GM18508 (cell line): ENCODE data around the gene ABCC8.
"Not testable (repeated sequence)": the region's sequence is repeated elsewhere in the genome, so short reads cannot be mapped to it uniquely, and the experiment has no call there.

ENCODE experiments used
- ATAC-seq: cut with Tn5 transposase; IDR thresholded peaks from one replicate; pipeline ENCODE4 v1.9.1; 2021; ENCODE audit warnings: moderate number of reproducible peaks; ENCODE audit not compliant: insufficient read depth, unreplicated experiment

Gene ABCC8

DNA sequence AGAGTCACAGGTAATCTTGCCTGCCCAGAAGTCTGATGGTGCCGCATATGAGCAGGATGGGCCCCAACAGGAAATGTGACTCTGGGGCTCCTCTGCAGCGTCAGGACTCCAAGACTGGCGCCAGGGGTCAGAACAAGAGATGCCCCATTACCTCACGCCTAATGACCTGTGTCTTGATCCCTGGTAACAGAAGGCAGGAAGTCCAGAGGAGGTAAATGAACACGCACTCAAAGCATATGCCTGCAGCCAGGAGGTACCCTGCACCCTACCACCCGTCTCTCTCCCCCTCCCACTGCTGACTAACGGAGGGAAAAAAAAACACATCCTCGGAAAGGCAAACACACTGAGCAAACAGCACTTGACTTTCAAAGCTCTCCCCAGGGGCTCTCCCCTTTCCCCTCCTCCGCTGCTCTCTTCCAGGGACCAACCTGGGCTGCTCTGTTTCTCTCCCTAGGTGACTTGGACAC lies 37.3 kb downstream of the ABCC8 start:
- ATAC-seq: no peak

GRCh38 chr11:17437366-17437765 lies 39.3 kb downstream of the ABCC8 start:
- ATAC-seq: no peak

- no peak for ATAC-seq
These were observed 42.5 kb downstream of the ABCC8 start for GRCh38 chr11:17434108-17434507.

GRCh38 chr11:17432002-17432401 lies 44.6 kb downstream of the ABCC8 start:
- no peak for ATAC-seq

GRCh38 chr11:17431139-17431538 lies 45.5 kb downstream of the ABCC8 start:
- ATAC-seq: no peak

GRCh38 chr11:17430616-17431015 lies 46.0 kb downstream of the ABCC8 start:
- ATAC-seq: no peak

- no peak for ATAC-seq
These were observed 47.7 kb downstream of the ABCC8 start for GRCh38 chr11:17428925-17429324.

GRCh38 chr11:17428261-17428660 lies 48.4 kb downstream of the ABCC8 start:
- no peak for ATAC-seq

GRCh38 chr11:17426233-17426632 lies 50.4 kb downstream of the ABCC8 start:
- ATAC-seq: not testable (repeated sequence)

DNA sequence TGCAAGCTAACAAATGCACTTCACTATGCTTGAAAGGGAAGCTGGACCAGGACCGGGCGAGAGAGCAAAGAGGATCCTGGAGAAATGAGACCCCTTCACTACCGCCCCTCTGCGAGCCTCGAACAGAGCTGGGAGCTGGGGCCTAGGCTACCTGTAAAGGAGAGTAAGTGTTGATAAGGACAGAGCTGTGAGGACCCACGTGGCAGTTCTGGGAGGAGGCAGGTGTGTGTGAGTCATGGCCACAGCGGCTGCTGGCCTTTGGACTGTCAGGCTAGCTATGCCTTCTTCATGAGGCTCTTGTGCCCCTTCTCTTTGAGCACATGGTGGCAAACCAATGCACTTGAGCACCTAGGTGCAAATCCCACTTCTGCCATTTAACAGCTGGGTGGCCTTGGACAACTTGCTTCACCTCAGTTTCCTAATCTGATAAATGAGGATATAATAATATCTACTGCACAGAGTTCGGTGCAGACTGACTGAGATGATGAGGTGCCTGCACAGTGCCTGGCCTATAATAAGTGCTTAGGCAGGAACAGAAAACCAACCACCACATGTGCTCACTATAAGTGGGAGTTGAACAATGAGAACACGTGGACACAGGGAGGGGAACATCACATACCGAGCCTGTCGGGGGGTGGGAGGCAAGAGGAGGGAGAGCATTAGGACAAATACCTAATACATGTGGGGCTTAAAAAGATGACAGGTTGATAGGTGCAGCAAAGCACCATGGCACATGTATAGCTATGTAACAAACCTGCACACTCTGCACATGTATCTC lies 52.9 kb downstream of the ABCC8 start:
- no peak for ATAC-seq

DNA sequence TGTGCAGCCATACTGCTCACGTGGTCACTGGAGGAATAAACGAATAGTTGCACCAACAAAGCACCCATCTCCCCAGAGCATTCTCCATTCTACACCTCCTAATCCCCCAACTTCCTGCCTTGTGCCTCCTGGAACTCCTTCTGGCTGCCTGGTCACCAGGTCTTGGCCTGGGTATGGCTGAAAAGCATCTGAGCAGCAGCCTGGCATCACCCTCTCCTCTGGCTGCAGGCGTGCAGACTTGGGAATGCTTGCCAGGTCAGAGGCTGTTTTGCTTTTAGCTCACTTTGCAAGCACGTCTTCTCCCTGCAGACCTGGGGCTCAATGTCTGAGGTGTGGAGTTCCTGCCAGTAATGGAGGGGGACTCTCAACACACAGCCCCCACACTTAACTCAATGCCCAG lies 54.9 kb downstream of the ABCC8 start:
- no peak for ATAC-seq

DNA sequence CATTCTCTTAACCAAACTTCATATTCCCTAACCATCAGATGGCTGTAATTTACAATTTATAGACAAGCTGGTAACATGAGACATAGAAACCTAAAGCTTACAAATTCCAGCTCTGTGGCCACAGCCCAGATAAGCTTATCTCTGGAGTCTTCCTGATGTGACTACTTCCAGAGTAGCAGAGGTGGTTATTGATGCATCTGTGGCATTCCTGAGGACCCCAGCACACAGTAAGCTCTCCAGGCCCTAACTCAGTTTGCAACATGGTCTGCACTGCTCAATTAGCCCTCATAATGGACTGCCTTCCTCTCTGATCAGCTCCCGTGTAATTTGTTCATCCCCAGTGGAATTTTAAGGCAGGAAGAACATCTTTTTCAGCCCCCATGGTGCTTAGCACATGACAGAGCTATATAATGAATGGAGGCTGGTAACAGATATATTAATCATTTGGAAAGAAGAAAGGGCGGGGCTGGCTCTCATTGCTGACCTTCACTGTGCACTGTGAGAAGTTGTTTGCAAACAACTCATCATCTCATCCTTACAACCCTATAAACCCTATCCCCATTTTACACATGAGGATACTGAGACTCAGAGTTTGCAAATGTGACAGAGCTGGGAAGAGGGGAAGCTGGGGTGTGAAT lies 58.1 kb downstream of the ABCC8 start:
- no peak for ATAC-seq

- ATAC-seq: no peak
These were observed 60.2 kb downstream of the ABCC8 start for GRCh38 chr11:17416492-17416891.

GRCh38 chr11:17415523-17416104 lies 61.0 kb downstream of the ABCC8 start:
- no peak for ATAC-seq

DNA sequence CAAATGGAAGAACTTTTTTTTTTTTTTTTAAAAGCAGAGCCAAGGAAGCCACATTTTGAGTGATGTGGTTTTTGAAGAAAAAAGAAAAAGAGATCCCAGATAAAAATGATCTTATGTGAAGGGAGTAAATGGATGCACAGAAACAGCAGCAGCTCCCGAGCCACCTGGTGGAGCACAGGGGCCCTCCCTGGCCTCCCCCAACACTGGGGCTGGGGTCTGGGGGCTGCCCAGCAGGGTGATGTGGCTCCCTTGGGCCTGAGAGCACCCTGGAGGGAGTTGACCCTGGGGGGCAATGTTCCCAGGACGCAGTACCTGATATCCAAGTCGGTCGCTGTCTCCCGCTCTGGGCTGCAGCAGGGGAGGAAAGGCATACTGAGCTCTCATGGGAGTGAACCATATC lies 61.7 kb downstream of the ABCC8 start:
- ATAC-seq: no peak

DNA sequence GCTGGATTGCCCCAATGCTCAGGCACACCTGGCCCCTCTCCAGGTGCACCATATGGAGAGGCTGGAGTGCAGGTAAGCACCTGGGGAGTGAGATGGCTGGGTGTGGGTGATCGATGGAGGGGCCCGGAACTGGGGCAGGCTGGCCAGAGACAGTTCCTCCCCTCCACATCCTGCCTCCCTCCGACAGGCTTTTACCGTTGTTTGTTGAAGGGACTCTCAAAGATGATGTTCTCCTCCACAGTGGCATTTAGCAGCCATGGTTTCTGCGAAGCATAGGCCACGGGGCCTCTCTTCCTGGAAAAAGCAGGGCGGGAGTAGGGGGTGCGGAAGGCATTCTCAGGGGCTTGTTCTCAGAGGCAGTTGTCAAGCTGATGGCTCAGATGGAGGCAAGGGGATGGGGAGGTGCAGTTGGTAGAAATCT lies 62.3 kb downstream of the ABCC8 start:
- no peak for ATAC-seq

GRCh38 chr11:17413414-17414316 lies 63.0 kb downstream of the ABCC8 start:
- ATAC-seq: no peak

DNA sequence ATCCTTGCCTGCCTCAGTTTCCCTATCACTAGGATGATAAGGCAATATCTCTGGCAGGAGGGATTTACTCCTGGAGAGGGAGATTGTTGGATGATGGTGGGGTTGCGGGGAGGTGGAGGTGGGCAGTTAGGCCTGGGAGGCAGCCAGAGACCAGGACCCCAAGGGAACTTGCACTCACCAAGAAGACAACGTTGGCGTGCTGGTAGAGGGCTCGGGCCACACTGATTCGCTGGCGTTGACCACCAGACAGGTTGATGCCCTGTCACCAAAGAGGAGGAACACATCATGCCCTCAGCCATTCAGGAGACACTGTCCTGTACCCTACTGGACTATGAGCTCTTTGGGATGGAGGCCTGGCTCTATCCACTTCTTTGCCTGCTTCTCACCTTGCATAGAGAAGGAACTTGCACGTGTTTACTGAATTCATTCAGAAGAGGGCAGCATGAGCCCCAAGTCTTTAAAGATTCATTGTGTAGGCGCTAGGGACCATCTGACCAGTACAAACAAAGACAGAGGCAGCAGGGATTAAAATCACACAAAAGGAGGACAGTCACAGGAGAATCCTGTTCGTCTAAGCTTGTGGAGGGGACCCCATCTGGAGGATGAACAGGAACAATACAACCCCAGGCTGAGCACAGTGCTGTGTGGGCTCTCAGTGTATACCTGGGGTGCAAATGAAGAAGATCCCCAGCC lies 64.0 kb downstream of the ABCC8 start:
- ATAC-seq: no peak

GRCh38 chr11:17411418-17411817 lies 65.2 kb downstream of the ABCC8 start:
- ATAC-seq: no peak
